GM21576 (cell line): Measurements from ENCODE around the gene STRN.
"Not testable (repeated sequence)": the region's sequence is repeated elsewhere in the genome, so short reads cannot be mapped to it uniquely, and the experiment has no call there.

Source experiments
- ATAC-seq: cut with Tn5 transposase; IDR thresholded peaks from one replicate; pipeline ENCODE4 v1.9.1; 2021; ENCODE audit warnings: mild to moderate bottlenecking, moderate library complexity; ENCODE audit not compliant: unreplicated experiment

Gene STRN

GRCh38 chr2:36915627-36916026 lies 50.7 kb downstream of the STRN start:
- ATAC-seq: no peak

DNA sequence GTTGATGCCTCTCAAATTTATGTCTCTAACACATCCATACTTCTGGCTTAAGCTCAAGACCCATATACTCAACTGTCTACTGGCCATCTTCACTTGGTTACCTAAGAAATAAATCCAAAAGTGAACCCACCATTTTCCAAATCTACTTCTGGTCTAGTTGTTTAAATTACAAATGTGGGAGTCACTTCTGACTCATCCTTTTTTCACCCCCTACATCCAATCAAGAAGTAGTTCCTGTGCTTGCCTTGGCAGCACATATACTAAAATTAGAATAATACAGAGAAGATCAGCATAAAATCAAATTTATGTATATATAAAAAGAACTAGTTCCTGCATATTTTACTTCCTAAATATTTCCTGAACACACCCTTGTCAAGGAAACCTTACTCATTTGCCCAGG lies 53.6 kb downstream of the STRN start:
- ATAC-seq: no peak

DNA sequence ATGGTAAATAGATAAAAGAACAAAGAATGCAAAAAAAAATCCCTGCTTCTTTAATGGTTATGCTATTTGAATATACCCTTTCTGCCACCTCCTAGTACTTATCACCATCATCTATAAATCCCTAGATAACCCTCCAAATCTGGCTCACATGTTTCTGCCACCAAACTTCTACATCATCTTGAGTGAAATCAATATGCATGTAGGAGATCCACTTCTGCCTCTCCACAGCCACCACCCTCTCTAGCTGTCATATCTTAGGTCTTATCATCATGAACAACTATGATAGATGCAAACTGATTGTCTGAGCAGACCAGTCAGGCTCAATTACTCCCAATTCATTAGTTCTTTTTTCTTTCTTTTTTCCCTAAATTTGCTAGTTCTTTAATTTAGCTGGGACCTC lies 55.3 kb downstream of the STRN start:
- no peak for ATAC-seq

DNA sequence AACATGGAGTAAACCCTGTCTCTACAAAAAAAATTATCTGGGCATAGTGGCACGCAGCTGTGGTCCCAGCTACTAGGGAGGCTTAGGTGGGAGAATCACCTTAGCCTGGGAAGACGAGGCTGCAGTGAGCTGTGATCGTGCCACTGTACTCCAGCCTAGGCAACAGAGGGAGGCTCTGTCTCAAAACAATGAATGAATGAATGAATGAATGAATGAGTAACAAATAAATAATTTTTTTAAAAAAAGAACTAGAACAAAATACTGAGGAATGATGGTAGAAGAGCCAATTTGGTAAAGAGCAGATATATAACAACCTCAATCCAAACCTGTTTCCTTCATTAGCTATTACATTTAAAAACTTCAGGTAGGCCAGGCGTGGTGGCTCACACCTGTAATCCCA lies 60.1 kb downstream of the STRN start:
- ATAC-seq: no peak

- no peak for ATAC-seq
These were observed 61.7 kb downstream of the STRN start for GRCh38 chr2:36904636-36905035.

GRCh38 chr2:36902385-36903120 lies 63.8 kb downstream of the STRN start:
- ATAC-seq: no peak

- no peak for ATAC-seq
These were observed 73.5 kb downstream of the STRN start for GRCh38 chr2:36892805-36893204.

GRCh38 chr2:36889795-36890194 lies 76.5 kb downstream of the STRN start:
- no peak for ATAC-seq

GRCh38 chr2:36887095-36887494 lies 79.2 kb downstream of the STRN start:
- not testable (repeated sequence) for ATAC-seq

DNA sequence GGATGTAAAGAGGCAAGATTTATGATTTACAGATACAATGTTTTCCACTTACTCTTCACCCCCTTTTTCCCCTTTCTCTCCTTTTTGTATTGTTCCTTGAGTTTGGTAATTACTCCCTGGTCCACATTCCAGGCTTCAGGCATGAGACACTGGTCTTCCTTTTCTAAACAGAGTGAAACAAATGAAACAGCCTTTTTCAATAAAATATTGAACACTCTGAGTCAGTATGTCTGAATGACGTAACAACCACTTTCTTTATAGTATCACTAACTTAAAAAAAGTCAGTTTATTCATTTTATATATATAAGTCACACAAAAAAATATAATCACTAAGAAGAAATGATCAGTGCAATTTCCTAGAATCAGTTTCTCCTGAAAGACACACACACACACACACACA lies 79.7 kb downstream of the STRN start:
- ATAC-seq: no peak

DNA sequence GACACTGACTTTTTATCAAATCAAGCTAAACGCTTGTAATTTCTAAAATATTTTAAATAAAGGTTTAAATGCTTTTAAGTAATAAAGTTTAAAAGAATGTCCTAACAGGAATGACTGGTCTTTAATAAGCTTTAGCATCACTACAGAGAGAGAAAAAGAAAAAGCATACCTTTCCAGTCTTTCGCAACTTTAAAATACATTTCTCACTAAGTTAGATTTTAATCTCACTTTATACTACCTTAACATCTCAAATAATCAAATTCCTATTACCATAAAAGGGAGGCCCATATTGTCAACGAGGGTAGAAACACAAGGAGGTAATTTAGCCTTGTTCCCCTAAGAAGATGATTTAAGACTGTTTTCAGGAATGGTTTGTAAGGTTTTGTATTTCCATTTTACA lies 80.7 kb downstream of the STRN start:
- no peak for ATAC-seq

GRCh38 chr2:36882532-36882931 lies 83.8 kb downstream of the STRN start:
- no peak for ATAC-seq

DNA sequence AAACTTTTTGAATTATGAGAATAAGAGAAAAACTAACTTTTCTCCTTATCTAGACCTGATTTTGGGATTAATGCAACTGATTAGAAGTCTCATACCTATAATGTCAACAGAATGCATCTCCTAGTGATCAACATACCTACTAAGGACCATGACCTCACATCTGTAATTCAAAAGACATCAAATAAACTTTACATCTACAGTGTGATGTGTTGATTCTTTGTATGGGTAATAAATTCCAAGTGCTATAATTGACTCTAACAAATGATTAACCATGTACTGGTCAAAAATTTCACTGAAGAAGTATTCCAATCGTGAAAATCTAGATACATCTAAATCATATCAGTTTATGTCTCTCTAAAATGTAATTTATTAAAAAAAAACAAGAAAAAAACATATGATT lies 84.5 kb downstream of the STRN start:
- no peak for ATAC-seq

DNA sequence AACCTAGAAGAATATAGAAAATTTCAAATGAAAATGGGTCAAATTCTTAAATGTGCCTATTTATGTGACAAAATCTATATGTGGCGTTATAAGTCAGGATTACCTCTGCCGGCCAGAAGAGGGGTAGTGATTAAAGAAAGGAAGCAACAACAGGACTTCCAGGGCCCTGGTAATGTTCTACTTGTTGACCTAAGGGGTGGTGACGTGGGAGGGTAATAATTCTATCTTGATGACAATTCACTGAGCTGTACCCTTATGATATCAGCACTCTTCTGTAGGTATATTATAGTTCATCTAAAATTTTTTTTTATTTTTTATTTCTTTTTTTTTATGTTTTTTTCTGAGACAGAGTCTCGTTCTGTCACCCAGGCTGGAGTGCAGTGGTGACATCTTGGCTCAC lies 87.9 kb downstream of the STRN start:
- no peak for ATAC-seq

DNA sequence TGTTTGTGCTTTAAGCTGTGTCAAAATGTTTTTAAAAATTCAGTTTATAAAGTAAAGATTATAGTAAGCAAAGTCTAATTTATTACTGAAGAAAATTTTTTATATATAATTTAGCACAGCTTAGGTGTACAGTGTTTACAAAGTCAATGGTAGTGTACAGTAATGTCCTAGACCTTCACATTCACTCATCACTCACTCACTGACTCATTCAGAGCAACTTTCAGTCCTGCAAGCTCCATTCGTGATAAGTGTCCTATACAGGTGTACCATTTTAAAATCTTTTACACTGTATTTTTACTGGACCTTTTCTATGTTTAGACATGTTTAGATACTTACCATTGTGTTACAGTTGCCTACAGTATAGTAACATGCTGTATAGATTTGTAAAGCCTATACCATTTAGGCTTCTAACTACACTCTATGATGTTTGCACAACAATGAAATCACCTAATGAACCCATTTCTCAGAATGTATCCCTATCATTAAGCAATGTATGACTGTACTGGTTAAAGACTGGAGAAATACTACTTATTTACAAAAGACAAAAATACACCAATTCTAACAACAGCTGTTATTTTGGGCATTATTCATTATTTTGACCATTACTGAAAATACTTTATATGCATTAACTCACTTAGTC lies 95.1 kb downstream of the STRN start:
- ATAC-seq: no peak

DNA sequence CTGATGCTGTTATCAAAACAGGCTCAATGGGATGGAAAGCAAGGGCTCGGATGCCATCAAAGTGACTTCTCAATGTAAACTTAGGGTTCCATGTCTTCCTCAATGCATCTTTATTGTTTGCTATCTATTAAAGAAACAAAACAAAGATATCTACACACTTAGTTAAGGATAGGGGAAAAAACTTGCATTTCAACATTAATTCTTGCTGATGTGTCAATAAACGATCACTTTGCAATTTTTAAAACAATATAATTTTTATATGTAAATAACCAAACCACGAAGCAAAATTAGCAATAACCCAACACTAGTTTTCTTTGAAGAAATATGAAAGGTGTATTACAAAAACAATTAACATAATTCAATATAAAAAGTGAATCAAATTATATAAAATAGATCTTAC lies 96.7 kb downstream of the STRN start:
- ATAC-seq: no peak

GRCh38 chr2:36861896-36862295 lies 104.4 kb downstream of the STRN start:
- ATAC-seq: no peak

DNA sequence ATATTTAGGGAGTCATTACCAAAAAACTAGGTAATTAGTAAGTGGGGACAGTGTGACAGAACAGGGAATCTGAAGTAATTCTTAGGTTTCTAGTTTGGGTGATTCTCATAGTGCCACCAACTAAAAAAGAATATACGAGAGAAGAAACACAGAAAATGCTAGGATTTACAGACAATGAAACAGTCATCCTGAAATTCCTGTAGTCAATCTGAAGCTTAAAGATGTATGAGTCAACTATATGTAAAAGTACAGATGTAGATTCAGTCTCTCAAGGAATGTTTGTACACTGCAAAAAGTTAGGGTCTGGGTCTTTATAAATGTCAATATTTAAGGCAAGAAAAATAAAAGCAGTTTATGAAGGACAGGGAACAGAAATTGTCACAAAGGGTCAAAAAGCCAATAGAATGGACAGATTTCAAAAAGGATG lies 107.0 kb downstream of the STRN start:
- no peak for ATAC-seq

GRCh38 chr2:36858551-36859365 lies 107.6 kb downstream of the STRN start:
- peak; percentile 64 for ATAC-seq

DNA sequence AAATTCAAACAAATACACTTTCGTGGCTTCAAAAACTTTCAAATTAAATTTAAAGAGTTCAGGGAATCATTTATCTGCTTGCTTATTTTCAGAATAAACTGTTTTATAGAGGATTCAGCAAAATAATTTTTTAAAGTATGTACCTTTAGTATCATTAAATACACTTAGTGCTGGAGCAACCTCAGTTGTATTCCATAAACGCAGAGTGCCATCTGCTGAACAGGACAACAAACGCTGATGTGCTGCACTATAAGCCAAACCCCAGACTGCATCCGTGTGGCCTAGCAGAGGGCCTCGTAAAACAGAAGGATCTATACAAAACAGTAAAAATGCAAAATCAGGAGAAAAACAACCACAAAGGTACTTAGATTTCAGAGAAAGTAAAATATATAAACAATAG lies 108.6 kb downstream of the STRN start:
- no peak for ATAC-seq

GRCh38 chr2:36855429-36855828 lies 110.9 kb downstream of the STRN start:
- no peak for ATAC-seq

DNA sequence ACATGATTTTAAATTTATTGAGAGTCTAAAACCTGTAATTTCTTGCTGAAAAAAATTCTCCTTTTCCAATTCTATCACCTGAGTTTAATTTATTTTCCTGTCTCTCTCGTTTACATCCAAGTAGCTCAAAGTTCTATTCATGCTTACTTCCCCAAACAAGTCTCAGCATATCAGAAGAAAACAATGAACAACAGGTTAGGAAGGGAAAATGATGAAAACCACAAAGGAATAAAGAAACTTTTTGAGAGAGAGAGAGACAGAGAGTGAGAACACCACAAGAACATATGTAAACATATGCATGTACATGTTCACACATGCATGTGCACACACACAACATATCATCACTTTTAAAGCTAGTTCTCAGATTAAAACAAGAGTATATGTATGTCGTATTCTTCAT lies 112.1 kb downstream of the STRN start:
- no peak for ATAC-seq
